H9 (cell line): ENCODE measurements around the gene ERCC6L2. TPM values are rescaled to one million over a fixed set of nuclear protein-coding genes. Genes with fewer than 3 reads are reported as not detected.

Experiments
- DNase-seq: peaks from one replicate; pipeline ENCODE4 v3.0.0-alpha.2; 2017
- H2AFZ ChIP-seq: one replicate; pipeline ENCODE4 v1.6.1; 2013; ENCODE audit warnings: mild to moderate bottlenecking, low read length, control low read depth, moderate library complexity
- H2AK5ac ChIP-seq: 2 replicates; pipeline ENCODE4 v1.6.1; 2013; ENCODE audit warnings: low read length, control low read depth, mixed read lengths; ENCODE audit not compliant: insufficient read length
- H2BK120ac ChIP-seq: one replicate; pipeline ENCODE4 v1.6.1; 2013; ENCODE audit warnings: low read depth, mild to moderate bottlenecking, low read length, control low read depth, inconsistent platforms; ENCODE audit not compliant: poor library complexity, severe bottlenecking
- H2BK12ac ChIP-seq: 2 replicates; pipeline ENCODE4 v1.6.1; 2013; ENCODE audit warnings: low read length, control low read depth, mixed read lengths, low read depth; ENCODE audit not compliant: insufficient read length
- H2BK15ac ChIP-seq: 2 replicates; pipeline ENCODE4 v1.6.1; 2013; ENCODE audit warnings: low read depth, low read length, control low read depth
- H2BK20ac ChIP-seq: one replicate; pipeline ENCODE4 v1.6.1; 2013; ENCODE audit warnings: low read depth, mild to moderate bottlenecking, low read length, control low read depth, inconsistent platforms; ENCODE audit not compliant: poor library complexity, severe bottlenecking
- H2BK5ac ChIP-seq: 2 replicates; pipeline ENCODE4 v1.6.1; 2013; ENCODE audit warnings: low read length, control low read depth, mixed read lengths; ENCODE audit not compliant: insufficient read length
- H3K14ac ChIP-seq: 2 replicates; pipeline ENCODE4 v1.6.1; 2013; ENCODE audit warnings: low read length, control low read depth; ENCODE audit not compliant: insufficient read depth
- H3K18ac ChIP-seq: 2 replicates; pipeline ENCODE4 v1.6.1; 2013; ENCODE audit warnings: low read depth, mild to moderate bottlenecking, mixed read lengths, low read length, control low read depth; ENCODE audit not compliant: insufficient read length
- H3K23ac ChIP-seq: 2 replicates; pipeline ENCODE4 v1.6.1; 2013; ENCODE audit warnings: low read length, control low read depth, mixed read lengths, low read depth; ENCODE audit not compliant: insufficient read length
- H3K23me2 ChIP-seq: 2 replicates; pipeline ENCODE4 v1.6.1; 2013; ENCODE audit warnings: low read depth, mild to moderate bottlenecking, mixed read lengths, low read length, control low read depth; ENCODE audit not compliant: insufficient read length, poor library complexity, severe bottlenecking
- H3K27ac ChIP-seq: 2 replicates; pipeline ENCODE4 v1.5.1; 2013; ENCODE audit warnings: low read length, control low read depth, mixed read lengths, low read depth; ENCODE audit not compliant: insufficient read length
- H3K27me3 ChIP-seq: 2 replicates; pipeline ENCODE4 v1.6.1; 2013; ENCODE audit warnings: low read length, control low read depth, inconsistent platforms; ENCODE audit not compliant: insufficient read depth
- H3K4ac ChIP-seq: 2 replicates; pipeline ENCODE4 v1.6.1; 2013; ENCODE audit warnings: low read depth, mild to moderate bottlenecking, control low read depth, inconsistent platforms, low read length, moderate library complexity
- H3K4me1 ChIP-seq: 2 replicates; pipeline ENCODE4 v1.6.1; 2013; ENCODE audit warnings: low read length, control low read depth, inconsistent platforms; ENCODE audit not compliant: insufficient read depth
- H3K4me2 ChIP-seq: 2 replicates; pipeline ENCODE4 v1.6.1; 2013; ENCODE audit warnings: low read length, control low read depth, mixed read lengths; ENCODE audit not compliant: insufficient read length, insufficient read depth
- H3K56ac ChIP-seq: 2 replicates; pipeline ENCODE4 v1.6.1; 2013; ENCODE audit warnings: low read depth, mild to moderate bottlenecking, mixed read lengths, low read length, control low read depth; ENCODE audit not compliant: insufficient read length
- H3K79me1 ChIP-seq: 2 replicates; pipeline ENCODE4 v1.6.1; 2013; ENCODE audit warnings: low read depth, mild to moderate bottlenecking, moderate library complexity, low read length, control low read depth, inconsistent platforms; ENCODE audit not compliant: insufficient read depth, poor library complexity, severe bottlenecking
- H3K79me2 ChIP-seq: 2 replicates; pipeline ENCODE4 v1.6.1; 2013; ENCODE audit warnings: low read length, control low read depth, inconsistent platforms; ENCODE audit not compliant: insufficient read depth
- H3K9ac ChIP-seq: 2 replicates; pipeline ENCODE4 v1.6.1; 2013; ENCODE audit warnings: low read length, control low read depth, mixed read lengths; ENCODE audit not compliant: insufficient read length; ENCODE audit errors: extremely low read depth
- H3K9me3 ChIP-seq: one replicate; pipeline ENCODE4 v1.6.1; 2013; ENCODE audit warnings: low read depth, low read length, inconsistent platforms; ENCODE audit not compliant: control insufficient read depth
- H3T11ph ChIP-seq: one replicate; pipeline ENCODE4 v1.6.1; 2013; ENCODE audit warnings: mild to moderate bottlenecking, low read length, control low read depth, inconsistent platforms
- H4K20me1 ChIP-seq: one replicate; pipeline ENCODE4 v1.6.1; 2013; ENCODE audit not compliant: control insufficient read depth, insufficient read length, insufficient read depth
- H4K5ac ChIP-seq: 2 replicates; pipeline ENCODE4 v1.6.1; 2013; ENCODE audit warnings: low read depth, mild to moderate bottlenecking, mixed read lengths, low read length, control low read depth; ENCODE audit not compliant: insufficient read length
- H4K8ac ChIP-seq: replicated peaks from 2 replicates; pipeline ENCODE4 v1.6.1; 2013; ENCODE audit warnings: low read length, control low read depth, mixed read lengths, low read depth; ENCODE audit not compliant: insufficient read length
- H4K91ac ChIP-seq: 2 replicates; pipeline ENCODE4 v1.6.1; 2013; ENCODE audit warnings: low read depth, mild to moderate bottlenecking, moderate library complexity, mixed read lengths, low read length, control low read depth; ENCODE audit not compliant: insufficient read length
- H3K27ac Mint-ChIP-seq, 3 experiments: 2 replicates in 2 of 3; 3 replicates in 1 of 3; pipeline ENCODE4 v1.8.0; 2020 to 2021; ENCODE audit warnings: mixed read lengths in 3 of 3, mild to moderate bottlenecking in 1 of 3, moderate library complexity in 1 of 3
- H3K27me3 Mint-ChIP-seq: 2 replicates; pipeline ENCODE4 v1.8.0; 2021; ENCODE audit warnings: low read depth, mild to moderate bottlenecking, moderate library complexity, mixed read lengths
- H3K36me3 Mint-ChIP-seq, 3 experiments: 2 replicates in 2 of 3; 3 replicates in 1 of 3; pipeline ENCODE4 v1.8.0; 2020 to 2021; ENCODE audit warnings: low read depth in 3 of 3, mixed read lengths in 3 of 3; ENCODE audit not compliant: insufficient read depth in 1 of 3
- H3K4me1 Mint-ChIP-seq, 2 experiments: 2 replicates each; pipeline ENCODE4 v1.8.0; 2020; ENCODE audit warnings: mixed read lengths in 2 of 2
- H3K4me3 Mint-ChIP-seq, 2 experiments: 2 replicates in 1 of 2; 3 replicates in 1 of 2; pipeline ENCODE4 v1.8.0; 2020 to 2021; ENCODE audit warnings: mild to moderate bottlenecking in 2 of 2, mixed read lengths in 2 of 2, moderate library complexity in 1 of 2
- H3K9me3 Mint-ChIP-seq, 2 experiments: 2 replicates in 1 of 2; 3 replicates in 1 of 2; pipeline ENCODE4 v1.8.0; 2020; ENCODE audit warnings: mild to moderate bottlenecking in 2 of 2, mixed read lengths in 2 of 2, moderate library complexity in 1 of 2
- WGBS: extraction: QIAGEN DNeasy Blood & Tissue Kit; methylation state at CpG from one replicate; pipeline ENCODE4 v1.1.7; 2013; ENCODE audit warnings: missing lambda C conversion rate, low lambda C conversion rate, mixed read lengths; ENCODE audit not compliant: insufficient read length; ENCODE audit errors: extremely low coverage; 5-methylcytosine and 5-hydroxymethylcytosine counted together
- total RNA-seq: library from RNA; stranded (reverse); gene quantifications from 2 replicates; pipeline ENCODE4 v1.2.1, GENCODE V29; 2021
- TF ChIP-seq, protein P1 (sequence below): fragments of 200-600 bp; sonication (generic); conservative IDR thresholded peaks from 3 replicates; pipeline ENCODE4 v1.8.0; 2021; ENCODE audit warnings: antibody characterized with exemption, mild to moderate bottlenecking

The ERCC6L2 gene
- total RNA-seq, 1 experiment from 2014 or later, result 57.7 TPM

DNA sequence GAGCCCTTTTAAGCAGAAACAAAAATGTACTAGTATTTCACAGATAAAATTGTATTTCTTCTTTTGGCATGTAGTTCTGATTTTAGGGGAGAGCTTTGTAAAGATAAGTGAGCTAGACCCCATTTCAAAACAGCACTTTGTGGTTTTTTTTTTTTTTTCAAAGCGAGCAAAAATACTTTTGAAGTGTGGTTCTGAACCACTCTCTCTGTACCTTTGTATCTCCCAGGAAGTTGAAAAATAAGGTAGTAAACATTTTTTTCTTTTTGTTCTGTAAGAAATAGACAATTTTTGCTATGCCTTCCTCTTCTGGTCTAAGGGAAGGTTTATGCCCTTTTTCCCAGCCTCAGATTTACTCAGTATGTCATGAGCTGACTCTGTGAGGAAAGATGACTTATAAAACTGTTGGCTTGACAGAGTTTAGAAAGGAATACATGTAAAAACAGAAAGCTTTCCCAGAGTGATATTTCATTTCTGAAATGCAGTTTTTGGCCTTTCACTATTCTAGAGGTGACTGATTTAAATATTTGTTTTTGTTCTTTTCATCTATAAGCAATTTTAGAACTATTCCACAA, 12.5 kb downstream of the ERCC6L2 start:
- H3K9me3 ChIP-seq, result no peaks in the 10 kb centered on the region
- no peak overlapping the region for H3T11ph ChIP-seq
- no peak overlapping the region for H2AK5ac ChIP-seq
- H3K23ac ChIP-seq, result no peak overlapping the region
- peaks cover 8% of the 10 kb centered on the region for H3K79me1 ChIP-seq
- H3K14ac ChIP-seq, result no peak overlapping the region
- Mint-ChIP-seq H3K9me3 (no peaks in the 10 kb centered on the region; a peak in 1 of 5 replicates), H3K36me3 (peaks cover 2 to 32% (median 29%) of the 10 kb centered on the region in 3 experiments; a peak in 6 of 7 replicates), H3K27me3 (no peaks in the 10 kb centered on the region), H3K4me3 (no peak overlapping the region), H3K4me1 (no peaks in the 10 kb centered on the region), H3K27ac (no peak overlapping the region)
- H2AFZ ChIP-seq, result no peak overlapping the region
- no peak overlapping the region for H2BK12ac ChIP-seq
- H4K5ac ChIP-seq, result no peak overlapping the region
- TF ChIP-seq, protein P1, sequence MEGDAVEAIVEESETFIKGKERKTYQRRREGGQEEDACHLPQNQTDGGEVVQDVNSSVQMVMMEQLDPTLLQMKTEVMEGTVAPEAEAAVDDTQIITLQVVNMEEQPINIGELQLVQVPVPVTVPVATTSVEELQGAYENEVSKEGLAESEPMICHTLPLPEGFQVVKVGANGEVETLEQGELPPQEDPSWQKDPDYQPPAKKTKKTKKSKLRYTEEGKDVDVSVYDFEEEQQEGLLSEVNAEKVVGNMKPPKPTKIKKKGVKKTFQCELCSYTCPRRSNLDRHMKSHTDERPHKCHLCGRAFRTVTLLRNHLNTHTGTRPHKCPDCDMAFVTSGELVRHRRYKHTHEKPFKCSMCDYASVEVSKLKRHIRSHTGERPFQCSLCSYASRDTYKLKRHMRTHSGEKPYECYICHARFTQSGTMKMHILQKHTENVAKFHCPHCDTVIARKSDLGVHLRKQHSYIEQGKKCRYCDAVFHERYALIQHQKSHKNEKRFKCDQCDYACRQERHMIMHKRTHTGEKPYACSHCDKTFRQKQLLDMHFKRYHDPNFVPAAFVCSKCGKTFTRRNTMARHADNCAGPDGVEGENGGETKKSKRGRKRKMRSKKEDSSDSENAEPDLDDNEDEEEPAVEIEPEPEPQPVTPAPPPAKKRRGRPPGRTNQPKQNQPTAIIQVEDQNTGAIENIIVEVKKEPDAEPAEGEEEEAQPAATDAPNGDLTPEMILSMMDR, result no peak
- no peak overlapping the region for H3K9ac ChIP-seq
- H3K4me2 ChIP-seq, result no peak overlapping the region
- H4K8ac ChIP-seq, result no peak overlapping the region
- H3K23me2 ChIP-seq, result no peaks in the 10 kb centered on the region
- no peaks in the 10 kb centered on the region for H3K4me1 ChIP-seq
- H2BK120ac ChIP-seq, result no peak overlapping the region
- H3K27me3 ChIP-seq, result no peaks in the 10 kb centered on the region
- no peak overlapping the region for H2BK5ac ChIP-seq
- no peak overlapping the region for H4K91ac ChIP-seq
- no peak for DNase-seq
- H2BK20ac ChIP-seq, result no peak overlapping the region
- H2BK15ac ChIP-seq, result no peak overlapping the region
- H3K79me2 ChIP-seq, result no peaks in the 10 kb centered on the region; the same call in 1 of the 2 replicates
- no peak overlapping the region for H3K18ac ChIP-seq
- H3K56ac ChIP-seq, result no peak overlapping the region
- no peak overlapping the region for H3K4ac ChIP-seq
- no peaks in the 10 kb centered on the region for H4K20me1 ChIP-seq
- no CpG with 5 or more reads among the region's 1 CpG for WGBS
- H3K27ac ChIP-seq, result no peak overlapping the region
